ENCODE data around the gene UBAC2.

DNA sequence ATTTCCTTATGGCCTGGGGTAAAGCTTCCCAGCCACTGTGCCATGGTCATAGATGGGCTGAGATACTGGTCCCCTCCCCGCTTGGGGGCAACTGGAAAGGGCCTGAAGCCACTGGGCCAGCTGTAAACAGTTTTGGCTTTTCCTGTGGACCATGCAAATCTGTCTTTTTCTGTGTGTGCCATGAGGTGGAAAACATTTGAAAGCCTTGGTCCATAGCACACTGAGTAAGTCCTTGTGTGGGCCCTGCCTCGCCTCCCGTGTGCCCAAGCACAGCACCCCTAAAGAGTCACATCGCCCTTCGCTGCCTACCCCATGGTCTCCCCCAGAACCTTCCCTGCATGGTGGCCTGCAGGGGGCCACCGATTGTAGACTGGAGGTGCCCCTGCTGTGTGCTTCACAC lies 158.9 kb downstream of the UBAC2 start:
- TF ChIP-seq POLR2A (IDR thresholded peaks at IDR 0.05) (no peak), EP300 (IDR thresholded peaks at IDR 0.05) (no peak)
- TF ChIP-seq, protein P1, sequence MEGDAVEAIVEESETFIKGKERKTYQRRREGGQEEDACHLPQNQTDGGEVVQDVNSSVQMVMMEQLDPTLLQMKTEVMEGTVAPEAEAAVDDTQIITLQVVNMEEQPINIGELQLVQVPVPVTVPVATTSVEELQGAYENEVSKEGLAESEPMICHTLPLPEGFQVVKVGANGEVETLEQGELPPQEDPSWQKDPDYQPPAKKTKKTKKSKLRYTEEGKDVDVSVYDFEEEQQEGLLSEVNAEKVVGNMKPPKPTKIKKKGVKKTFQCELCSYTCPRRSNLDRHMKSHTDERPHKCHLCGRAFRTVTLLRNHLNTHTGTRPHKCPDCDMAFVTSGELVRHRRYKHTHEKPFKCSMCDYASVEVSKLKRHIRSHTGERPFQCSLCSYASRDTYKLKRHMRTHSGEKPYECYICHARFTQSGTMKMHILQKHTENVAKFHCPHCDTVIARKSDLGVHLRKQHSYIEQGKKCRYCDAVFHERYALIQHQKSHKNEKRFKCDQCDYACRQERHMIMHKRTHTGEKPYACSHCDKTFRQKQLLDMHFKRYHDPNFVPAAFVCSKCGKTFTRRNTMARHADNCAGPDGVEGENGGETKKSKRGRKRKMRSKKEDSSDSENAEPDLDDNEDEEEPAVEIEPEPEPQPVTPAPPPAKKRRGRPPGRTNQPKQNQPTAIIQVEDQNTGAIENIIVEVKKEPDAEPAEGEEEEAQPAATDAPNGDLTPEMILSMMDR (IDR thresholded peaks at IDR 0.05) = no peak

Data from tibial nerve (tissue), 4 donors.